Measurements from ENCODE around the gene SPRR5. TPM values are rescaled to one million over a fixed set of nuclear protein-coding genes. Genes with fewer than 3 reads are reported as not detected.

Gene SPRR5
- total and polyA plus RNA-seq, 2 of the 8 experiments (the other 6 are each of a cell fraction or from before 2014, with no cell fraction given), result not detected

DNA sequence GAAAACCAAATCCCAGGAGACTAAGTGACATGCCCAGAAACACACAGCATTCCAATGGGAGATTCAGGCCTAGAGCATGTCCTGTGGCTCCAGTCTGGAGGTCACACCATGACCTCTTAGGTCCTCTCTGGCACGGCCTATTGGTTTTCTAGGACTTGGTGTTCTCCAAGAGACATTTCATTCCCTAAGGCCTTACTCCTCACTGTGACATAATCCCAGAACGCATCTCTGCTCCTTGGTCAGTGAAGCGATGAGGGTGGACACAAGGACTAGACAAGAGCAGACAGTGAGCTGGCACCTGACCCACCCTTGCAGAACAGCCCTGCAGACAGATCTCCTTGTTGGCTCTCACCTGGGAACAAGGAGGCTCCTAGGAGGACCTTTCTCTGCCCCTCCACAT is 37.8 kb upstream of the SPRR5 start:
- no peak for DNase-seq (ENCODE audit: low read depth in 1 of 2, low spot score in 2 of 2)
- Histone ChIP-seq H3K79me1 (ENCODE audit: low read depth, low read length) (no peaks in the 10 kb centered on the region), H2AK5ac (ENCODE audit: low read depth, low read length) (no peak overlapping the region), H2BK15ac (ENCODE audit: low read length) (no peak overlapping the region), H4K91ac (replicated peaks; ENCODE audit: insufficient read length, low read length) (no peak overlapping the region), H3K4me2 (ENCODE audit: insufficient read depth in 1 of 2, low read depth in 2 of 2, low read length in 2 of 2) (no peak overlapping the region), H3K23ac (ENCODE audit: insufficient read length) (no peak overlapping the region), H2BK20ac (ENCODE audit: low read length) (no peak overlapping the region), H2AFZ (ENCODE audit: low read length) (no peak overlapping the region), H3K18ac (ENCODE audit: extremely low read depth, low read length) (no peak overlapping the region), H4K5ac (ENCODE audit: insufficient read length, low read depth, low read length) (no peak overlapping the region), H3K4me1 (replicated peaks in 1 of 4; ENCODE audit: control insufficient read depth in 3 of 4, insufficient read depth in 4 of 4, low read length in 3 of 4) (no peaks in the 10 kb centered on the region), H3K79me2 (ENCODE audit: control insufficient read depth in 1 of 2, insufficient read depth in 2 of 2, low read length in 2 of 2) (no peaks in the 10 kb centered on the region), H4K8ac (ENCODE audit: extremely low read depth, insufficient read depth, low read length) (no peak overlapping the region), H3K9me3 (ENCODE audit: insufficient read depth in 2 of 2, low read depth in 1 of 2, low read length in 1 of 2) (peaks cover 4 to 22% of the 10 kb centered on the region in 2 experiments; a peak in 2 of 4 replicates), H2BK12ac (ENCODE audit: low read depth, low read length) (no peak overlapping the region), H3K27ac (ENCODE audit: low read depth, low read length) (no peak overlapping the region), H3K27me3 (replicated peaks in 1 of 4; ENCODE audit: control insufficient read depth in 3 of 4, extremely low read depth in 1 of 4, insufficient read depth in 3 of 4, low read length in 3 of 4) (no peaks in the 10 kb centered on the region), H3K9ac (replicated peaks in 1 of 4; ENCODE audit: extremely low read depth in 1 of 4, low read depth in 3 of 4, low read length in 3 of 4) (no peak overlapping the region), H2BK120ac (replicated peaks; ENCODE audit: low read depth, low read length) (no peak overlapping the region), H3K4me3 (ENCODE audit: extremely low read depth in 1 of 4, insufficient read depth in 2 of 4, low read depth in 3 of 4, low read length in 4 of 4) (no peak overlapping the region), H3K14ac (ENCODE audit: insufficient read length) (no peak overlapping the region), H2BK5ac (ENCODE audit: low read depth, low read length) (no peak overlapping the region), H3K36me3 (ENCODE audit: control insufficient read depth in 2 of 4, insufficient read depth in 4 of 4, low read length in 3 of 4) (no peaks in the 10 kb centered on the region), H3K23me2 (ENCODE audit: low read depth, low read length) (no peaks in the 10 kb centered on the region), H4K20me1 (replicated peaks in 1 of 2; ENCODE audit: control insufficient read depth in 1 of 2, insufficient read depth in 2 of 2, low read length in 2 of 2) (no peaks in the 10 kb centered on the region), H3K56ac (replicated peaks; ENCODE audit: insufficient read length, low read depth, low read length) (no peak overlapping the region), H3K4ac (replicated peaks; ENCODE audit: insufficient read length, low read depth, low read length) (no peak overlapping the region)
- WGBS, 2 experiments (ENCODE audit: extremely low coverage in 1 of 2, insufficient coverage in 1 of 2, insufficient read length in 1 of 2, insufficient replicate concordance in 2 of 2, low coverage in 1 of 2, low lambda C conversion rate in 2 of 2, missing lambda C conversion rate in 1 of 2), result 92% methylated on average over 3 of the region's 3 CpGs; no CpG with 5 or more reads in 1 of the 2 experiments
- POLR2A ChIA-PET (ENCODE audit: partially characterized antibody), result no interaction called here
- FAIRE-seq, result no peak
- CTCF ChIA-PET (ENCODE audit: partially characterized antibody), result interaction anchor here (1.3 to 1.8 kb wide), 4 partner anchors 17 to 283 kb away, joined by 3 to 15 read pairs (median 4); partner anchors contain the start of gene SMCP
- TF ChIP-seq CHD1 (IDR thresholded peaks at IDR 0.05; ENCODE audit: low read depth, low read length) (no peak), POU5F1 (IDR thresholded peaks at IDR 0.05; ENCODE audit: low read depth, low read length) (no peak), ASH2L (IDR thresholded peaks at IDR 0.05; ENCODE audit: low read length) (no peak), RBBP5 (IDR thresholded peaks at IDR 0.05; ENCODE audit: borderline replicate concordance, low read depth, low read length) (no peak), SUZ12 (IDR thresholded peaks at IDR 0.05; ENCODE audit: low read length) (no peak), YY1 (IDR thresholded peaks at IDR 0.05; ENCODE audit: low read depth, low read length) (no peak), TAF7 (optimal IDR thresholded peaks at IDR 0.05; ENCODE audit: borderline replicate concordance, low read depth, low read length) (no peak), RAD21 (IDR thresholded peaks at IDR 0.05 in 1 of 2, conservative IDR thresholded peaks at IDR 0.05 in 1 of 2; ENCODE audit: low read depth in 2 of 2, low read length in 2 of 2) (no peak), JUN (IDR thresholded peaks at IDR 0.05; ENCODE audit: low read depth, low read length) (no peak), JUND (IDR thresholded peaks at IDR 0.05; ENCODE audit: low read length) (no peak), KDM5A (IDR thresholded peaks at IDR 0.05; ENCODE audit: low read length) (no peak), SAP30 (IDR thresholded peaks at IDR 0.05; ENCODE audit: insufficient read depth, insufficient replicate concordance, low read length) (no peak), TBP (IDR thresholded peaks at IDR 0.05; ENCODE audit: low read depth, low read length) (no peak), HDAC2 (IDR thresholded peaks at IDR 0.05; ENCODE audit: borderline replicate concordance in 1 of 2, low read depth in 2 of 2, low read length in 2 of 2) (no peak), POLR2AphosphoS5 (IDR thresholded peaks at IDR 0.05; ENCODE audit: low read depth, low read length) (no peak)

All from H1 (cell line).